GM21360 (cell line): ENCODE measurements around the gene GAREM1.

Source experiments
- ATAC-seq: cut with Tn5 transposase; IDR thresholded peaks from one replicate; pipeline ENCODE4 v1.9.1; 2021; ENCODE audit warnings: mild to moderate bottlenecking, moderate library complexity; ENCODE audit not compliant: unreplicated experiment

GAREM1 gene

DNA sequence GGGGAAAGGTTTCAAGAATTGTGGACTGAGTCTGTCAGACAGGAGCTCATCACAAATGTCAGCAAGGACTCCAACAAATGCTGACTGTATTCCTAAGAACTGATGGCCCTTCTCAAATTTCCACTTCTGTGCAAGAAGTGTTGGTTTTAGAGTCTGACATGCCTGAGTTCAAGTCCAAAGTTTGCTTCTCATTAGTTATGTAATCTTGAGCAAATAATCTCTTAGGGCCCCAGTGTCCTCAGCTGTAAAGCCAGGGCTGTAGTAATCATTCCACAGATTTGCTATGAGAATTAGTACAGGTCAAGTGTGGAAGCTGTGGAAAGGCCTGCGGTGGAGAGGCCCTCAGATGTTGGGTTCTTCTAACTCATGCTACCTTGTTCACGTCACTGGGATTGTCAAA, 257.0 kb downstream of the GAREM1 start:
- ATAC-seq = no peak
